ENCODE data around the gene ZNF174. TPM values are rescaled to one million over a fixed set of nuclear protein-coding genes. Genes with fewer than 3 reads are reported as not detected.

The ZNF174 gene
- total and polyA plus RNA-seq, 2 of the 4 experiments (the other 2 are of a cell fraction): 7.2 to 10.6 TPM

- BruUV-seq (replicated peaks): no TSS peak
- Histone ChIP-seq H3K14ac (replicated peaks; ENCODE audit: low read depth, low read length) (no peak overlapping the region), H3K56ac (ENCODE audit: extremely low read depth, insufficient read depth, low read length) (no peak overlapping the region), H3K27me3 (ENCODE audit: control insufficient read depth, insufficient read depth, low read length) (no peaks in the 10 kb centered on the region), H2AFZ (replicated peaks; ENCODE audit: low read length, poor library complexity) (no peak overlapping the region), H3K4me1 (ENCODE audit: control insufficient read depth, insufficient read depth, low read length) (no peaks in the 10 kb centered on the region), H2AK5ac (ENCODE audit: low read depth, low read length) (no peak overlapping the region), H3K4me3 (ENCODE audit: insufficient read depth, low read depth, low read length) (no peak overlapping the region), H3K23ac (ENCODE audit: low read depth, low read length) (no peak overlapping the region), H2BK15ac (ENCODE audit: low read depth, low read length) (no peak overlapping the region), H4K91ac (ENCODE audit: insufficient read depth, low read depth, low read length) (no peak overlapping the region), H3K36me3 (ENCODE audit: control insufficient read depth, insufficient read depth, low read length) (peaks cover 47% of the 10 kb centered on the region), H3K79me1 (ENCODE audit: low read depth in 1 of 2, low read length in 2 of 2) (peaks cover 12 to 19% of the 10 kb centered on the region in 2 experiments; a peak in 2 of 4 replicates), H2BK20ac (ENCODE audit: low read depth, low read length) (no peak overlapping the region), H3K9me1 (ENCODE audit: insufficient read depth, low read length) (no peaks in the 10 kb centered on the region), H3K4me2 (ENCODE audit: low read depth, low read length) (no peak overlapping the region), H3K4ac (ENCODE audit: low read depth, low read length) (no peak overlapping the region), H3K9ac (ENCODE audit: low read depth, low read length) (no peak overlapping the region), H4K8ac (ENCODE audit: low read depth in 2 of 2, low read length in 2 of 2) (no peak overlapping the region), H3K9me3 (ENCODE audit: control insufficient read depth, insufficient read depth, low read length) (peaks cover 74% of the 10 kb centered on the region), H3K27ac (ENCODE audit: insufficient read depth, low read length) (no peak overlapping the region), H3K18ac (ENCODE audit: low read depth, low read length) (no peak overlapping the region), H4K20me1 (ENCODE audit: insufficient read depth, low read length) (no peaks in the 10 kb centered on the region; the same call in 1 of the 2 replicates), H4K5ac (ENCODE audit: low read depth, low read length) (no peak overlapping the region), H2BK120ac (ENCODE audit: low read depth, low read length) (no peak overlapping the region), H2BK5ac (ENCODE audit: low read depth, low read length, poor library complexity, severe bottlenecking) (no peak overlapping the region), H2AK9ac (replicated peaks; ENCODE audit: low read depth, low read length, poor library complexity) (no peak overlapping the region)
- WGBS, 2 experiments (ENCODE audit: extremely low coverage in 2 of 2, insufficient read length in 1 of 2): no CpG with 5 or more reads among the region's 10 CpGs
- ChIA-PET POLR2A (ENCODE audit: unreplicated experiment) (no interaction called here), CTCF (no interaction called here)
- intact Hi-C loops (cut with micrococcal nuclease): no loop called here
- dilution Hi-C loops (cut with HindIII; ENCODE audit: low sequenced_read_pairs, unreplicated experiment): no loop called here
- in situ Hi-C loops (cut with MboI; ENCODE audit: low sequenced_read_pairs): no loop called here
- DNase-seq (no peak), ATAC-seq (ENCODE audit: low read depth) (no peak)
- TF ChIP-seq ELK1 (IDR thresholded peaks at IDR 0.05; ENCODE audit: borderline replicate concordance, low read depth, low read length): no peak
Measured at GRCh38 chr16:3383045-3383448, 18.0 kb upstream of the ZNF174 start.

Measured in IMR-90 (cell line).